IMR-90 (cell line): ENCODE measurements around the gene SRC. TPM values are rescaled to one million over a fixed set of nuclear protein-coding genes. Genes with fewer than 3 reads are reported as not detected.

Source experiments
- ATAC-seq: fragments of 200-7000 bp; cut with Tn5 transposase; 2 replicates; pipeline ENCODE4 v1.9.1; 2020; ENCODE audit warnings: low read depth, mild to moderate bottlenecking, moderate library complexity
- BruUV-seq: library from RNA; stranded (reverse); fragments of 400-500 nt; replicated peaks from 2 replicates; lab custom pipeline; 2021; lab: Mats Ljungman, UMichigan
- CTCF ChIA-PET: fragments of 300-600 bp; formaldehyde crosslinking; extraction: SDS; loops from one replicate; lab custom pipeline; 2021; ENCODE audit warnings: antibody characterized with exemption; lab: Yijun Ruan, JAX
- POLR2A ChIA-PET: fragments of 300-600 bp; sonication (Branson Sonifier 250); formaldehyde crosslinking; loops from one replicate; lab custom pipeline; 2022; ENCODE audit warnings: antibody characterized with exemption; ENCODE audit not compliant: unreplicated experiment; lab: Charles Lee
- DNase-seq: peaks from one replicate; pipeline ENCODE4 v3.0.0; 2013
- H2AFZ ChIP-seq: replicated peaks from 2 replicates; pipeline ENCODE3; 2013; ENCODE audit warnings: low read length, mild to moderate bottlenecking; ENCODE audit not compliant: poor library complexity
- H2AK5ac ChIP-seq: 2 replicates; pipeline ENCODE4 v1.6.1; 2013; ENCODE audit warnings: low read depth, low read length, inconsistent platforms
- H2AK9ac ChIP-seq: replicated peaks from 2 replicates; pipeline ENCODE3; 2013; ENCODE audit warnings: mild to moderate bottlenecking, low read depth, low read length, moderate library complexity; ENCODE audit not compliant: poor library complexity
- H2BK120ac ChIP-seq: 2 replicates; pipeline ENCODE4 v1.6.1; 2013; ENCODE audit warnings: low read depth, low read length, inconsistent platforms
- H2BK15ac ChIP-seq: 3 replicates; pipeline ENCODE4 v1.6.1; 2013; ENCODE audit warnings: low read depth, low read length, inconsistent platforms
- H2BK20ac ChIP-seq: 2 replicates; pipeline ENCODE4 v1.6.1; 2013; ENCODE audit warnings: low read depth, mild to moderate bottlenecking, inconsistent platforms, low read length, moderate library complexity
- H2BK5ac ChIP-seq: 2 replicates; pipeline ENCODE4 v1.6.1; 2013; ENCODE audit warnings: mild to moderate bottlenecking, low read depth, low read length, inconsistent platforms; ENCODE audit not compliant: poor library complexity, severe bottlenecking
- H3K14ac ChIP-seq: replicated peaks from 2 replicates; pipeline ENCODE4 v1.6.1; 2013; ENCODE audit warnings: low read depth, low read length, inconsistent platforms
- H3K18ac ChIP-seq: 2 replicates; pipeline ENCODE4 v1.6.1; 2013; ENCODE audit warnings: low read depth, low read length, control low read depth
- H3K23ac ChIP-seq: 2 replicates; pipeline ENCODE4 v1.6.1; 2013; ENCODE audit warnings: low read depth, low read length, inconsistent platforms
- H3K27ac ChIP-seq: 2 replicates; pipeline ENCODE4 v1.5.1; 2013; ENCODE audit warnings: mild to moderate bottlenecking, control low read depth, low read length; ENCODE audit not compliant: insufficient read depth
- H3K27me3 ChIP-seq: 2 replicates; pipeline ENCODE4 v1.6.1; 2013; ENCODE audit warnings: low read length; ENCODE audit not compliant: control insufficient read depth, insufficient read depth
- H3K36me3 ChIP-seq: 2 replicates; pipeline ENCODE4 v1.6.1; 2013; ENCODE audit warnings: low read length, mixed read lengths; ENCODE audit not compliant: control insufficient read depth, insufficient read depth
- H3K4ac ChIP-seq: 2 replicates; pipeline ENCODE4 v1.6.1; 2013; ENCODE audit warnings: low read depth, low read length, inconsistent platforms
- H3K4me1 ChIP-seq: 2 replicates; pipeline ENCODE4 v1.6.1; 2013; ENCODE audit warnings: low read length, mixed read lengths; ENCODE audit not compliant: control insufficient read depth, insufficient read depth
- H3K4me2 ChIP-seq: 2 replicates; pipeline ENCODE4 v1.6.1; 2013; ENCODE audit warnings: low read depth, mild to moderate bottlenecking, control low read depth, low read length, moderate library complexity
- H3K4me3 ChIP-seq: 2 replicates; pipeline ENCODE4 v1.5.1; 2013; ENCODE audit warnings: low read depth, mild to moderate bottlenecking, control low read depth, low read length, moderate library complexity; ENCODE audit not compliant: insufficient read depth
- H3K56ac ChIP-seq: 2 replicates; pipeline ENCODE4 v1.6.1; 2013; ENCODE audit warnings: low read length, inconsistent platforms; ENCODE audit not compliant: insufficient read depth; ENCODE audit errors: extremely low read depth
- H3K79me1 ChIP-seq, 2 experiments: 2 replicates each; pipeline ENCODE4 v1.6.1; 2013; ENCODE audit warnings: low read length in 2 of 2, inconsistent platforms in 1 of 2, low read depth in 1 of 2
- H3K9ac ChIP-seq: 2 replicates; pipeline ENCODE4 v1.6.1; 2013; ENCODE audit warnings: low read depth, low read length, control low read depth
- H3K9me1 ChIP-seq: 2 replicates; pipeline ENCODE4 v1.6.1; 2013; ENCODE audit warnings: low read length, inconsistent platforms; ENCODE audit not compliant: insufficient read depth
- H3K9me3 ChIP-seq: 2 replicates; pipeline ENCODE4 v1.6.1; 2013; ENCODE audit warnings: low read length; ENCODE audit not compliant: control insufficient read depth, insufficient read depth
- H4K20me1 ChIP-seq: 2 replicates; pipeline ENCODE4 v1.6.1; 2013; ENCODE audit warnings: low read length, inconsistent platforms; ENCODE audit not compliant: insufficient read depth
- H4K5ac ChIP-seq: 2 replicates; pipeline ENCODE4 v1.6.1; 2013; ENCODE audit warnings: mild to moderate bottlenecking, low read depth, low read length, control low read depth
- H4K8ac ChIP-seq, 2 experiments: 2 replicates each; pipeline ENCODE4 v1.6.1; 2013; ENCODE audit warnings: low read depth in 2 of 2, low read length in 2 of 2, control low read depth in 1 of 2, inconsistent platforms in 1 of 2
- H4K91ac ChIP-seq: 2 replicates; pipeline ENCODE4 v1.6.1; 2013; ENCODE audit warnings: low read depth, low read length, inconsistent platforms; ENCODE audit not compliant: insufficient read depth
- BHLHE40 ChIP-seq: fragments of 150-350 bp; IDR thresholded peaks from 2 replicates; pipeline ENCODE4 v1.6.1; 2016; ENCODE audit warnings: mild to moderate bottlenecking, low read depth, low read length
- CEBPB ChIP-seq: IDR thresholded peaks from 2 replicates; pipeline ENCODE4 v1.6.1; 2012; ENCODE audit warnings: low read depth, low read length, improper control_type of control experiment
- CHD1 ChIP-seq: IDR thresholded peaks from 2 replicates; pipeline ENCODE4 v1.6.1; 2012; ENCODE audit warnings: low read depth, low read length, improper control_type of control experiment
- FOS ChIP-seq: fragments of 150-350 bp; IDR thresholded peaks from 2 replicates; pipeline ENCODE4 v1.6.1; 2016; ENCODE audit warnings: low read depth, low read length
- MAFK ChIP-seq: IDR thresholded peaks from 2 replicates; pipeline ENCODE4 v1.6.1; 2012; ENCODE audit warnings: low read depth, low read length, improper control_type of control experiment
- MAZ ChIP-seq: IDR thresholded peaks from 2 replicates; pipeline ENCODE4 v1.6.1; 2012; ENCODE audit warnings: low read depth, mild to moderate bottlenecking, low read length, improper control_type of control experiment, moderate library complexity, borderline replicate concordance
- MXI1 ChIP-seq: IDR thresholded peaks from 2 replicates; pipeline ENCODE4 v1.6.1; 2012; ENCODE audit warnings: low read depth, mild to moderate bottlenecking, low read length, moderate library complexity, borderline replicate concordance
- NFE2L2 ChIP-seq: fragments of 150-350 bp; IDR thresholded peaks from 2 replicates; pipeline ENCODE4 v1.6.1; 2016; ENCODE audit warnings: low read depth, mild to moderate bottlenecking, low read length
- POLR2A ChIP-seq: IDR thresholded peaks from 2 replicates; pipeline ENCODE4 v1.6.1; 2012; ENCODE audit warnings: mild to moderate bottlenecking, low read depth, low read length
- RAD21 ChIP-seq: IDR thresholded peaks from 2 replicates; pipeline ENCODE4 v1.6.1; 2012; ENCODE audit warnings: low read length, improper control_type of control experiment
- RCOR1 ChIP-seq: IDR thresholded peaks from 2 replicates; pipeline ENCODE4 v1.6.1; 2012; ENCODE audit warnings: mild to moderate bottlenecking, low read length, improper control_type of control experiment; ENCODE audit not compliant: insufficient replicate concordance
- RFX5 ChIP-seq: IDR thresholded peaks from 2 replicates; pipeline ENCODE4 v1.8.0; 2012; ENCODE audit warnings: low read depth, mild to moderate bottlenecking, low read length, moderate library complexity
- SMC3 ChIP-seq: fragments of 150-350 bp; IDR thresholded peaks from 2 replicates; pipeline ENCODE4 v1.6.1; 2016; ENCODE audit warnings: low read depth, mild to moderate bottlenecking, antibody characterized with exemption, low read length, moderate library complexity
- WGBS, 2 experiments: methylation state at CpG; one replicate each; pipeline versions ENCODE4 v1.1.5 to v1.1.7; 2013; ENCODE audit warnings: missing lambda C conversion rate in 2 of 2; ENCODE audit not compliant: insufficient read length in 1 of 2; ENCODE audit errors: extremely low coverage in 2 of 2; 5-methylcytosine and 5-hydroxymethylcytosine counted together
- dilution Hi-C: fragments of 300-500 bp; cut with HindIII; formaldehyde crosslinking; loops from one replicate; pipeline ENCODE4 v1.14.3; 2018; ENCODE audit warnings: low sequenced_read_pairs; ENCODE audit not compliant: unreplicated experiment
- in situ Hi-C: fragments of 300-500 bp; cut with MboI; formaldehyde crosslinking; loops from 3 replicates; pipeline ENCODE4 v1.14.3; 2019; ENCODE audit warnings: low sequenced_read_pairs, inconsistent platforms, mixed read lengths
- intact Hi-C: fragments of 100-400 bp; cut with micrococcal nuclease; formaldehyde crosslinking; loops from 2 replicates; pipeline ENCODE4 v1.10.0; 2022
- polyA plus RNA-seq, 3 experiments: library from polyadenylated mRNA; depleted of rRNA; stranded (reverse); fragments of >200 nt; gene quantifications; 2 replicates each; pipeline ENCODE4 v1.2.3, GENCODE V29; 2012; ENCODE audit warnings: low replicate concordance in 1 of 3
- total RNA-seq: library from RNA; depleted of rRNA; stranded (reverse); fragments of >200 nt; gene quantifications from 2 replicates; pipeline ENCODE4 v1.2.3, GENCODE V29; 2012
- TF ChIP-seq, protein P1 (sequence below): fragments of 150-350 bp; IDR thresholded peaks from 2 replicates; pipeline ENCODE4 v1.6.1; 2016; ENCODE audit warnings: low read depth, mild to moderate bottlenecking, low read length, moderate library complexity, borderline replicate concordance
- TF ChIP-seq, protein P2 (sequence below): conservative IDR thresholded peaks from 2 replicates; pipeline ENCODE4 v1.5.1; 2012; ENCODE audit warnings: mild to moderate bottlenecking, low read depth, low read length, improper control_type of control experiment

The SRC gene
- total and polyA plus RNA-seq, 2 of the 4 experiments (the other 2 are of a cell fraction) = 7.0 to 24.2 TPM

GRCh38 chr20:37416848-37417616, 71.1 kb downstream of the SRC start:
- Histone ChIP-seq H3K18ac (no peak overlapping the region), H3K79me1 (no peaks in the 10 kb centered on the region), H3K4me3 (no peak overlapping the region), H3K9me1 (peaks cover 11% of the 10 kb centered on the region; the same call in 1 of the 2 replicates), H3K36me3 (no peaks in the 10 kb centered on the region), H2AK5ac (no peak overlapping the region), H4K20me1 (no peaks in the 10 kb centered on the region; the same call in 1 of the 2 replicates), H4K8ac (no peak overlapping the region), H2AK9ac (no peak overlapping the region), H3K27ac (no peak overlapping the region), H2BK120ac (no peak overlapping the region), H2AFZ (no peak overlapping the region), H3K4ac (no peak overlapping the region), H4K5ac (no peak overlapping the region), H2BK15ac (no peak overlapping the region), H2BK5ac (no peak overlapping the region), H3K56ac (no peak overlapping the region), H2BK20ac (no peak overlapping the region), H4K91ac (no peak overlapping the region), H3K14ac (no peak overlapping the region), H3K4me1 (no peaks in the 10 kb centered on the region; the same call in 1 of the 2 replicates), H3K23ac (no peak overlapping the region), H3K9me3 (no peaks in the 10 kb centered on the region), H3K4me2 (no peak overlapping the region), H3K9ac (no peak overlapping the region), H3K27me3 (peaks cover 85% of the 10 kb centered on the region)
- no peak for DNase-seq
- BruUV-seq = no TSS peak
- 77% methylated on average over 8 of the region's 22 CpGs; no CpG with 5 or more reads in 1 of the 2 experiments for WGBS, 2 experiments
- in situ Hi-C loops = no loop called here
- TF ChIP-seq POLR2A (no peak), RCOR1 (no peak), NFE2L2 (no peak), CHD1 (no peak), BHLHE40 (no peak), SMC3 (no peak), FOS (no peak), MAFK (no peak), MAZ (no peak), MXI1 (no peak), RAD21 (no peak), RFX5 (no peak), CEBPB (no peak)
- TF ChIP-seq, protein P1, sequence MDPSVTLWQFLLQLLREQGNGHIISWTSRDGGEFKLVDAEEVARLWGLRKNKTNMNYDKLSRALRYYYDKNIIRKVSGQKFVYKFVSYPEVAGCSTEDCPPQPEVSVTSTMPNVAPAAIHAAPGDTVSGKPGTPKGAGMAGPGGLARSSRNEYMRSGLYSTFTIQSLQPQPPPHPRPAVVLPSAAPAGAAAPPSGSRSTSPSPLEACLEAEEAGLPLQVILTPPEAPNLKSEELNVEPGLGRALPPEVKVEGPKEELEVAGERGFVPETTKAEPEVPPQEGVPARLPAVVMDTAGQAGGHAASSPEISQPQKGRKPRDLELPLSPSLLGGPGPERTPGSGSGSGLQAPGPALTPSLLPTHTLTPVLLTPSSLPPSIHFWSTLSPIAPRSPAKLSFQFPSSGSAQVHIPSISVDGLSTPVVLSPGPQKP = no peak
- TF ChIP-seq, protein P2, sequence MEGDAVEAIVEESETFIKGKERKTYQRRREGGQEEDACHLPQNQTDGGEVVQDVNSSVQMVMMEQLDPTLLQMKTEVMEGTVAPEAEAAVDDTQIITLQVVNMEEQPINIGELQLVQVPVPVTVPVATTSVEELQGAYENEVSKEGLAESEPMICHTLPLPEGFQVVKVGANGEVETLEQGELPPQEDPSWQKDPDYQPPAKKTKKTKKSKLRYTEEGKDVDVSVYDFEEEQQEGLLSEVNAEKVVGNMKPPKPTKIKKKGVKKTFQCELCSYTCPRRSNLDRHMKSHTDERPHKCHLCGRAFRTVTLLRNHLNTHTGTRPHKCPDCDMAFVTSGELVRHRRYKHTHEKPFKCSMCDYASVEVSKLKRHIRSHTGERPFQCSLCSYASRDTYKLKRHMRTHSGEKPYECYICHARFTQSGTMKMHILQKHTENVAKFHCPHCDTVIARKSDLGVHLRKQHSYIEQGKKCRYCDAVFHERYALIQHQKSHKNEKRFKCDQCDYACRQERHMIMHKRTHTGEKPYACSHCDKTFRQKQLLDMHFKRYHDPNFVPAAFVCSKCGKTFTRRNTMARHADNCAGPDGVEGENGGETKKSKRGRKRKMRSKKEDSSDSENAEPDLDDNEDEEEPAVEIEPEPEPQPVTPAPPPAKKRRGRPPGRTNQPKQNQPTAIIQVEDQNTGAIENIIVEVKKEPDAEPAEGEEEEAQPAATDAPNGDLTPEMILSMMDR = no peak
- CTCF ChIA-PET = no interaction called here
- POLR2A ChIA-PET = no interaction called here
- ATAC-seq = no peak
- intact Hi-C loops = no loop called here
- dilution Hi-C loops = no loop called here
